D721Med (cell line): ENCODE results near the gene DNM2.

Source experiments
- DNase-seq: peaks from one replicate; pipeline ENCODE4 v3.0.0; 2011; ENCODE audit warnings: low spot score; ENCODE audit not compliant: insufficient read length
- FAIRE-seq: peaks from 2 replicates; lab custom pipeline; 2011; peaks lifted over from hg19 to GRCh38; lab: Jason Lieb, UNC
- CTCF ChIP-seq: IDR thresholded peaks from 2 replicates; pipeline ENCODE4 v1.5.1; 2012; ENCODE audit warnings: mild to moderate bottlenecking, control low read depth; ENCODE audit not compliant: insufficient read depth; ENCODE audit errors: missing control alignments

Gene DNM2

DNA sequence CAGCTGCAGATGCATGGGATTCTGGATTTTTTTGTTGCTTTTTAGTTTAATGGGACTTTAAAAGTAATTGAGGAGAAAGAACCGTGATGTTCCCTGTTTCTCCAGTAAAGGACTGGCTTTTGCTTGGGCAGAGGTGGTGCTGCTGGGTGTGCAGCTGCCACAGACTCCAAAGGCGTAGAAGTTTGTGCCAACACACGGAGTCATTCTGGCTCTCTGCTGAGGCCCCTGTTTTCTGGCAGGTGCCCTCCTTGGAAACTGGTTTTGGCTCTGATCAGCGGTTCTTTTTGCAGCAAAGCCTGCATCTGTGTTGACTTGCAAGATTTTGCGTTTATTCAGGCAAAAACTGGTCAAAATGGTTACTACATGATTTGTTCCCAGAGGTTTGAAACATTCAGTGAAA is 32.7 kb upstream of the DNM2 start:
- no peak for FAIRE-seq

GRCh38 chr19:10686193-10686592 is 31.7 kb upstream of the DNM2 start:
- no peak for FAIRE-seq
- no peak for DNase-seq
- TF ChIP-seq CTCF: no peak

More for the DNA sequence above, 32.7 kb upstream of the DNM2 start:
- TF ChIP-seq CTCF: no peak
- DNase-seq: no peak

DNA sequence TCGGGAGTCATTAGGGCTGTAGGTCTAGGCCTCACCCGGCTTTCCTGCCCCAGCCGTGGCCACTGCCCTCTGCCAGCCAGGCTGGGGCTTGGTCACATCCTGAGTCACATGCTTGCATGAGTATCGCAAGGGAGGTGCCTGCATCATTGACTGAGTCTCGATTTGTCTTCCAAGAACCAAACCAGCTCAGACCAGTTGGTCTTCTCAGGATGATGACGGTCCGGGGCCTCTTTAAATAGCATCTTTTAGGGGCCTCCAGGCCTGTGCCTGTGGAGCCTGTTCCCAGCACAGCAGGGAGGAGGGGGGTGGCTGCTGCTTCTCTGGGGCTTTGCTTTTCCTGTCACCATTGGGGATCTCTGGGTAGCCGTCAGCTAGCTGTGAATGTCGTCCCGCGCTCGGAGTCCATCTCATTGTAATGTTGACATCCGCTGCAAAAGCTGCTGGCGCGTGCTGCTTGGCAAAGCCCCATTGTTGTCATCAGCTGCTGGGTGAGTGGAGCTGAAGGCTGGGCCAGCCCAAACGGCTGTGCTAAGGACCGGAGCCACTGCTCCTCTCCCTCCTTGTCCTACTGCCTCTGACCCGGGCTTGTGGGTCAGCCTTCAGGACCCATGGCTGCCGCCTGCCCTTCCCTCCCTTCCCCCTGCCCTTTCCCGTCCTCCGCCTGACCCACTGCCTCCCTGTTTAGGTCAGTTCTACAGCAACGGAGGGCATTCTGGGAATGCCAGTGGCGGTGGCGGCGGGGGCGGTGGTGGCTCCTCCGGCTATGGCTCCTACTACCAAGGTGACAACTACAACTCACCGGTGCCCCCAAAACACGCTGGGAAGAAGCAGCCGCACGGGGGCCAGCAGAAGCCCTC is 31.0 kb upstream of the DNM2 start:
- no peak for DNase-seq
- no peak for TF ChIP-seq CTCF
- FAIRE-seq: no peak

DNA sequence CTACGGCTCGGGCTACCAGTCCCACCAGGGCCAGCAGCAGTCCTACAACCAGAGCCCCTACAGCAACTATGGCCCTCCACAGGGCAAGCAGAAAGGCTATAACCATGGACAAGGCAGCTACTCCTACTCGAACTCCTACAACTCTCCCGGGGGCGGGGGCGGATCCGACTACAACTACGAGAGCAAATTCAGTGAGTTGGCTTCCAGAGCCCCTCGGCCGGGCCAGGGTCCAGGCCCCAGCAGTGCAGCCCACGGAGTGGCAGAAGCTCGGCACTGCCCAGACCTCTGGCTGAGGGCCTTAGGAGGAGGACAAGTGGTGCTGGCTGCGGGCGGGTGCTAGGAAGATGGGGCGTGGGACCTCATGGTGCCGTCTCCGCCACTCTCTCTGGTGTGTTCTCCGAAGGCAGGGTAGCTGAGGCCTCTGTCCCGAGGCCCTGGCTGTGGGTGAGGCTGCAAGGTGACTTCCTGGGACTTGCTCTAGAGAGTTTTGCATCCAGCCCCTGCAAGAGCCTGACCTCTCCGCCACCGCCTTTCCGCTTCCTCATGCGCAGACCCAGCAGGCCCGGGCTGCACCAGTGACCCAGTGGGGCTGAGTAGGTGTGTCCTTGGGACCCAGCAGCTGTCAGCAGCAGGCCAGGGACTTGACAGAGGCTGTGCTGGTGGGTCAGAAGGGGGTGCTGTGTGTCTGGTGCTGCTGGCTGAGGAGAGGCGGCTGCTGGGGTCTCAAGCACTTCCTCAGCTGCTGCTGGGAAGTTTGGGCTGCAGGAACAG is 30.2 kb upstream of the DNM2 start:
- DNase-seq (no peak), FAIRE-seq (no peak)
- TF ChIP-seq CTCF: no peak

DNA sequence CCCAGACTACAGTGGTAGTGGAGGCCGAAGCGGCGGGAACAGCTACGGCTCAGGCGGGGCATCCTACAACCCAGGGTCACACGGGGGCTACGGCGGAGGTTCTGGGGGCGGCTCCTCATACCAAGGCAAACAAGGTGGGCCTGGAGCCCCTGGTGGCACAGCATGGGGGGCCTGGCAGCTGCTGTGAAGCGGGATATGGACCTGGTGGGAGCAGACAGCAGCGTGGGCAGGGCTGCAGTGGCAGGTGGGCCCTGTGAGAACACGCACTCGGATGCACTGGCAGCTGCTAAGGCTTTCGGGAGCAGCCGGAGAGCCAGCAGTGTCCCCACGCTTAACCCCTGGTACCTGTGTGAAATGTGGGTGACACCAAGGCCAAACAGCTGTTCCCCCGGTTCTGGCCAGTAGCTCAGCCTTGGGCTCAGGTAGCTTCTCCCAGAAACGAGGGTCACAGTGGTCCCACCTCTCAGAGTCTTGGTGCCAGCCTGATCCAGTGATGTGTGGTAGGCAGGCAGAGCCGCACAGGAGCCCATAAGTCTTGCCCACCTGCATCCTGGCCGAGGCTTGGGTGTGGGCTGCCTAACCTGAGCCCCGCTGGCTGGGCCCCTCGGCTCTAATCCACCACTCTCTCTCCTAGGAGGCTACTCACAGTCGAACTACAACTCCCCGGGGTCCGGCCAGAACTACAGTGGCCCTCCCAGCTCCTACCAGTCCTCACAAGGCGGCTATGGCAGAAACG is 29.2 kb upstream of the DNM2 start:
- FAIRE-seq: no peak
- DNase-seq: no peak
- no peak for TF ChIP-seq CTCF

GRCh38 chr19:10690341-10690781 is 27.5 kb upstream of the DNM2 start:
- TF ChIP-seq CTCF: no peak
- no peak for DNase-seq
- FAIRE-seq: no peak
